Activated T-cell treated with anti-CD3 and anti-CD28 coated beads for 24 hours (primary cell): Measurements from ENCODE around the gene FNDC3A.
"Not testable (repeated sequence)": the region's sequence is repeated elsewhere in the genome, so short reads cannot be mapped to it uniquely, and the experiment has no call there.

Experiments used
- DNase-seq: peaks from one replicate; pipeline ENCODE4 v3.0.0-alpha.2; 2020; ENCODE audit warnings: low read depth

Gene FNDC3A

GRCh38 chr13:49086722-49087121 lies 111.0 kb downstream of the FNDC3A start:
- no peak for DNase-seq

DNA sequence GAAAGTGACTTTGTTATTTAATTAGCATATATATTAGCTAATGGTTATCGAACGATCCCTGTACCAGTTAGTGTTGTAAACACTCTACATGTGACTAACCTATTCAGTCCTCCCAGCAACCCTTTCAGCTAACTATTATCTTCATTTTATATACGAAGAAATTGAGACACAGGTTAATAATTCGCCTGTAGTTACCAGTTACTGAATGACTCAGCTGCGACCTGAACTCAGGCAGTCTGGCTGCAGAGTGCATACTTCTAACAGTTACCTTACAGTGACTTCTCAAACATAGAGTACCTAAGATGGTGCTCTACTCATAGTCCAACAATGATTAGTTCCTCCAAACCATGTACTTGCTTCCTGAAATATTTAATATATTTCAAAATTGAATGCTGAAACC lies 117.7 kb downstream of the FNDC3A start:
- DNase-seq, result no peak

DNA sequence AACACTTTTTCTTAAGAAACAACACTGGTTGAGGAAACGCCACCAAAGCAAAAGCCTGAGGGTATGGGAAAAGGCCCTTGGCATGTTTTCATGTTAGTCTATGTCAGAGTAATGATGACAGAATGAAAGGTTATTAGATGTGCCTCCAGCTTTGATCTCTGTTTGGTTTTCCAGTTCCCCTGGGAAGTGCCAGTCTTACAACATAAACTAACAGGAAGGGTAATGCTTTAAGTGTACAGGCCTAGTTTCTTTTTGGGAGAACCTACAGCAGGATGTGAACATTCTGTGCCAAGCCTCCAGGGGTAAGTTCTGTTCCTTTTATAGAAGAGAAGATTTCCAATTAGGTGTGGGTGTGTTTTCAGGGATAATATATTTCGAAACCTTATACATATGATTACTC lies 121.7 kb downstream of the FNDC3A start:
- DNase-seq, result no peak

DNA sequence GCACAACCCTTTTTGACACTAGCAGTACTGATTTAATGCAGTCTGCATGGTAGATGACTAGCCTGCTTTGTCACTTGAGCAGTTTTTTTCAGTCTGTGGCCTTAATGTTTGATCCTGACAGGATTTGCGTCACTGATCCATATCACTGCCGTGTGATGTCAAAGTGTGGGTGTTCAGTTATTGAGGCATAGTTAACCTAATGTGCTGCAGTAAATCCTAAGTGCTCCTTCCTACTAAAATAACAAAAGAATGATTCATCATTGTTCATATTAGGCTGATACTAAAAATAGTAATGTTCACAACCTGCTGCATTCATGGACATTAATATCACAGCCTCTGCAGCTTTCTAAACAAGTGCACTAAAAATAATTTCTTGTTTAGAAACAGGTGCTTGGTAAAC lies 122.5 kb downstream of the FNDC3A start:
- no peak for DNase-seq

GRCh38 chr13:49098771-49099512 lies 123.2 kb downstream of the FNDC3A start:
- no peak for DNase-seq

- no peak for DNase-seq
Observed at GRCh38 chr13:49099513-49099877, 123.8 kb downstream of the FNDC3A start.

DNA sequence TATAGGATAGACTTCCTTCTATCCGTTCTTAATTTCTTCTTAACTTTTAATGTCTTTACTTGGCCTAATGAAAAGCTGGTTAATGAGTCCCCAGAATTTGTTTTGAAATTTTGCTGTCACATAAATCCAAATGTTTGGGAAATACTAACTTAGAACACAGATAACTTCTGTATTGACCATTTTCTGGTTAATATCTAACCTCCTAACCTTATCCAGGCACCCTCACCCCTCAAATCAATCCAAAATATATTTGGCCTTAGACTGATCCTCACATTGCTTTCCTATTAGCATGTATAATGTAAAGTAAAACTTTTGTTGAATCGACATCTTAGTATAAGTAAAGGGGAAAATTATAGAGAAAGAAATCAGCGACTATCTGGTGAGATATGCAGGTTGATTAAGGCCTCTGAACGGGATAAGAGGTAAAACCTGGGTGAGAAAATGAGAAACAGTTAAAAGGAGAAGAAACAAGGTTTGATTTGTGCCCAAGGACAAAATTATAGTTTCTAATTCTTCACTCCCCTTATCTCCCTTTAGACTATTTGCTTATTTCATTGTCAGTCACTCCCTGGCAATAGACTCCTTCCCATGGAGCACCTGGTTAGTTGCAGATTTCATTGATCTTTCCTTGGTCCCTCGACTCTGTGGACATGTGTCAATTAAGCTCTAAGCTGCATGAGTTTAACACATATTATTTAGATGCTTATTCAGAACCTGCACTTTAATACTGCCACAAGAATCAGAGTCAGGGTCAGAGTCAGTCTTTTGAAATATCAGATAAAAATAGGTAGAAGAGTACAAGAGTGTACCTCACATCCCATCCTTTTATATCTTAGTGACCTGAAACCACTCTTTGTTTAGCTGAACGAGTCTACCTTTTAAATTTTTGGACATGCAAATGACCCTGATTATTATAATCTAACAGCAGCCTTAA lies 125.2 kb downstream of the FNDC3A start:
- no peak for DNase-seq

DNA sequence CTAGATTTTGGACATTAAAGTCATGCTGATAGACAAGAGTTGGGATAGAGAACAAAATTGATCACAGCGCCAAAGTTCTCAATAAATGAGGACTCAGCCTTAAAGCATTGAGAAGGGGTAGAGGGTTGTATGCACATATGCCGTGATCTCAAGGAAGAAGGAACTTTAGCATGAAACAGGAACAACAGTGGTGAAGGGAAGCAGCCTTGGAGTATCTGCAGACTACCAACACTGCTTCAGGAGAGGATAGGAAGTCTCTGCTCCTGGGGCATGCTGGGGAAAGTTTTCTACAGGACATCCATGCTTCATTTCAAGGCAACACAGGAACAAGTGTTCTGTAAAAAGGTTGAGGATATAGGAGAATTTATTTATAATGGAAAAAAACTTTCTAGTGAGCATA lies 132.5 kb downstream of the FNDC3A start:
- DNase-seq, result no peak

- DNase-seq, result peak; percentile 63
Observed at GRCh38 chr13:49110122-49110912, 134.6 kb downstream of the FNDC3A start.

- no peak for DNase-seq
Observed at GRCh38 chr13:49110913-49111170, 135.1 kb downstream of the FNDC3A start.

DNA sequence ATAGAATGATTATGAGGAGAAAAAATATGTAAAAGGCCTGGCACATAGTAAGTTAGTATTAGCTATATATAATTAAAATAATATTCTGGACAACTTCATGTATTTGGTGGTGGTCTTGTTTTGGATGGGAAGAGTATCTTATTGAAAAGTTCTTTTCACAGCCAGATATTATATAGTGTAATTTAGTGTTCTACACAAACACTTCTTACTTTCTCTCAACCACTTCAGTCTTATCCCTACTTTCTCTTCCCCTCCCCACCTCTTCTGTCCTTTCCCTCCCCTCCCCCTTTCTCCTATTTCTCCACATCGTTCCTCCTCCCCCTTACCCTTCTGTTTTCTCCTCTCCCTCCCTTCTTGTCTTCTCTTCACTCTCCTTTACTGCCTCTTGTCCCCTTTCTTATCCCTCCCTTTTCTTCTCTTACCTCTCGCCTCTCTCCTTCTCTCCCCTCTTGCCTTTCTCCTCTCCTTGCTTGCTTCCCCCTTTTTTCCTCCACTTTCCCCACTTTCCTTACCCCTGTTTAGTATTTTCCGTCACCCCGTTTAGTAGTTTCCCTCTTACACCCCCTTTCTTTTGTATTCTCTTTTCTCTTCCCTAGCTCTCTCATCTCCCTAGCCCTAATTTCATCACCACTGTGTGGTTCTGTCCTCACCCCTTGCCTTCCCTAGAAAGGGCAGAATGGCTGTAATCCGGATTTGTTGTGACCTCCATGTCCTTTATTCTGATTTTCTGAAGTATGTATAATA lies 137.2 kb downstream of the FNDC3A start:
- no peak for DNase-seq

DNA sequence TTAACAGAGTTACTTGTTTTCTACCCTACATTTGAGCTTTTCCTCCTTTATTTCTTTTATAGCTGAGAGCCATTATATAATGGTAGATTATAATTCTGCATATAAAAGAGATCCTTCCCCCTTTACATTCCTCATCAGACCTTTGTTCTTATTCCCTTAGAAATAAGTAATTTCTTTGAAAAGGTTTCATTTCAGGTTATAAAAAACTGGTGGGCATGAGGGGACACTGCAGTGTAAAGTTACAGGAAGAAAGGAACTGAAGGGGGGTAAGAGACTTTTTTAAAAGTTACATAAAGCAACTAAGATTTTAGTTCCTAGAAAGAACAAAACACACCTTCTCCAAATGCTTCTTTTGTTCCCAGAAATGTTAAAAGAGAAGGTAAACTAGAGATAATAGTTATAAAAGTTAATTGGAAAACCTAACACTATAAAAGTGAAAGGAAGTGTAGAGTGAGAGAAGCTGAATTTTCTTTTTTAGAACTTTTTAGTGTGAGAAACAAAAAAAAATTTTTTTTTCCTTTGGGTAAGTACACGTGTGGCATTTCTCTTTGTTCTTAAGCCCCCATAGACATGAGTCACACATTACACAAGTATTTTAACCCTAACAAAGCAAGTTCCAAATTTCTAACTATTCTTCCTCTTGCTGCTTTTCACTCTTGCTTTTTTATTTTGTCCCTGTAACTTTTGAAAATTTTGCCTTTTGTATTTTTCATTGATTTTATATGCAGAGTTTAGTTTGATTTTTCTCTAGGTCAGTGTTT lies 138.0 kb downstream of the FNDC3A start:
- no peak for DNase-seq

DNA sequence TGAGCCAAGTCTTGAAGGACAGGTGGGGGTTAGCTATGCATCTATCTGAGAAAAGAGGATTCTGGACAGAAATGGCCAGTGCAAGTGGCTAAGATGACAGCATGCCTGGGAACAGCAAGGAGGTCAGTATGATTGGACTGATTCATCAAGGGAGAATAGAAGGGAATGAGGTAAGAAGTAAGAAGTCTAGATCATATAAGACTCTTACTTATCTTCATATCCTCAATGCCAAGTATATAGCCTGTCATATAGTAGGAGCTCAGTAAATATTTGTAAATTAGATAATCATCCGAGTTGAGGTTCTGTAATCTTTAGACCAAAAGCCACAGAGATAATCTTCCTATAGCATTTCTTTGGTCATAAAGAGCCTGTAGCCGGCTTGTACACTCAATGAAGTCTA lies 141.2 kb downstream of the FNDC3A start:
- no peak for DNase-seq

GRCh38 chr13:49118455-49118854 lies 142.7 kb downstream of the FNDC3A start:
- DNase-seq, result not testable (repeated sequence)

DNA sequence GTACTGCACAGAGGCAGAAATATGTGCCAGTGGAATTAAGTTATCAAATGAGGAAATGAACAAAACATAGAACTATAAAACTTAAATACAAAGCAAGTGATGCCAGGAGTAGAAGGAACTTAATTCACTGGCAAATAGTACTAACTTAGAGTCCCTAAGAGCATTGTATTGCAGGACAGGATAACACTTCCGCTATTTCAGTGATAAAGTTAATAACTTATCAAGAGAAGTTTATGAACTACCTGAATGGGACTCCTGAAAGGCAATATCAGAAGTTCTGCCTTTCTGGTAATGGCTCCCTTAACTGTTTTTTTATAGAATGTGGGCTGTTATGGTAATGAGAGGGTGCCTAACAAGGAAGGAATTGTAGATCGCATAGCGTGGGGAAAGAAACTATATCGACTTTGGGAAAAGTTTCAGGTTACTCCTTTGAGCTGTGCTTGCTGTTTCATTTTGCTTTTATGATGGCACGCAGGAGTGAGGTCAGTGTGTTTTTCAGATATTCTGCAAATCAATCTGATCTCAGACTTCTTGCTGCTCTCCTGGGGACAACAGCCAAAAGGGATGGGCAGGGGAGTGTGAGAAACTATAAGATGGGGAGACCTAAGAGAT lies 149.1 kb downstream of the FNDC3A start:
- no peak for DNase-seq

DNA sequence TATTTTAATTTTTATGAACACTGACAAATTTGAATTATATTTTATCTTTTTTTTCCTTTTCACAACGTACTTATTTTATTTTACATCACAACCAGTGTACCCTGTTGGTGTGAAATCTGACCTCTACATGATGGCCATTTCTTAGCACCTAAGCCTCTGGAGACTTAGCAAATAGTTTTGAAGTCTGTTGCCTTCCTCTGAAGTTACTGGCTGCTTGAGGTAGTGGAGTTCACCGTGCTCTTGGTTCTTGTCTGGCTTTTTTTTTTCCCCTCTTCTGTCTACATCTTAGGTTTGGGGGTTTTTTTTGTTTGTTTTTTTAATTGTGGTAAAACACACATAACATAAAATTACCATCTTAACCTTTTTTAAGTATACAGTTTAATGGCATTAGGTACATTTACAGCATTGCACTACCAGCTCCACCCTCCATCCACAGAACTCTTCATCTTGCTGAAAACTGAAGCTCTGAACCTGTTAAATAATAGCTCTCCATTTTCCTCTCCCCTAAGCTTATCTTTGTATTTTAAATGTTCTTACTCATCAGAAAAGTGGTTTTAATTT lies 150.3 kb downstream of the FNDC3A start:
- no peak for DNase-seq

DNA sequence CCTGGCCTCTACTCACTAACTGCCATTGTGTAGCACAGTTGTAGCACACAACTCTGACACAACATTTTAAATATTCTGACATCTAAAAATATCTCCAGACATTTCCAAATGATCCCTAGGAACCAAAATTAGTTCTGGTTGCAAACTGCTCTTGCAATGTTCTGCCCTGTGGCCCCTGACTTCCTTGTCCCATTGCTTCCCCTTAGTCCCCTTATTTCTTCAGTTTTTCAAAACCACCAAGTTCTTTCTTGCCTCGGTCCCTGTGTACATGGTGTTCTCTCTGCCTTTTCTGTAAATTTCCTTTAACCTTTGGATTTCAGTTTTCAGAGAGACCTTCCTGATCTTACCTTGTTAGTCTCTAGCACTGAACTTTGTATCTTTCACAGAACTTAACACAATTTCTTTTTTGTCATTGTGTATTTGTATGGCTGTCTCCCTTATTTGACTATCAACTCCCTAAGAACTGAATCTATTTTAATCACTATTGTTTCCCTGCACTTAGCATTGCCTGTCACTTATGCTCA lies 156.8 kb downstream of the FNDC3A start:
- no peak for DNase-seq

GRCh38 chr13:49134305-49134704 lies 158.6 kb downstream of the FNDC3A start:
- DNase-seq, result no peak

DNA sequence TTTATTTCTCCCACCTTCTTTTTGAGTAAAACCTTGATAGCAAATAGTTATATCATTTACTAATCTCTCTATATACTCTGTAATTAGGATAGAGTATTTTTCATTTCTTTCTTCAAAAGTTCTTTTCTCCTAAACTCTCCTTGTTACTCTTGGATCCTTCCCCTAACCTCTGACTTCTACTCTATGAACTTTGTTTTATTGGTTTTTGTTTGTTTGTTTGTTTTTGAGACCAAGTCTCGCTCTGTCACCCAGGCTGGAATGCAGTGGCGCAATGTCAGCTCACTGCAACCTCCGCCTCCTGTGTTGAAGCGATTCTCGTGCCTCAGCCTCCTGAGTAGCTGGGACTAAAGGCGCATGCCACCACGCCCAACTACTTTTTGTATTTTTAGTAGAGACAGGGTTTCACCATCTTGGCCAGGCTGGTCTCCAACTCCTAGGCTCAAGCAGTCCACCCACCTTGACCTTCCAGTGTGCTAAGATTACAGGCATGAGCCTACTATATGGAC lies 161.5 kb downstream of the FNDC3A start:
- not testable (repeated sequence) for DNase-seq
